ENCODE measurements around the gene SLC16A6. TPM values are rescaled to one million over a fixed set of nuclear protein-coding genes. Genes with fewer than 3 reads are reported as not detected.

The SLC16A6 gene
- total and polyA plus RNA-seq, 9 donors: 0.12 to 11.3 (median 1.1) TPM

DNA sequence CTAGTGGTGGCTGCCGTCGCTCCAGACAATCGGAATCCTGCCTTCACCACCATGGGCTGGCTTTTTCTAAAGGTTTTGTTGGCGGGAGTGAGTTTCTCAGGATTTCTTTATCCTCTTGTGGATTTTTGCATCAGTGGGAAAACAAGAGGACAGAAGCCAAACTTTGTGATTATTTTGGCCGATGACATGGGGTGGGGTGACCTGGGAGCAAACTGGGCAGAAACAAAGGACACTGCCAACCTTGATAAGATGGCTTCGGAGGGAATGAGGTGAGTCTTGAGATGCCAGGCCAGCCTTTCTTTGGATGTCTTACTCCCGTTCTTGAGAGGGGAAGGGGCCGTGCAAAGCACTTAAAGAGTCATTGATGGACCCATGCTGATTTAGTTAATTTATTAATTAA lies 16.5 kb upstream of the SLC16A6 start:
- no peak overlapping the region for H3K27ac ChIP-seq
- no peak overlapping the region for H3K4me3 ChIP-seq
- intact Hi-C loops (cut with DNase I): no loop called here
- H3K27me3 ChIP-seq: no peaks in the 10 kb centered on the region
- H3K4me1 ChIP-seq (ENCODE audit: insufficient read depth): peaks cover 5% of the 10 kb centered on the region
- WGBS, 3 donors: 95 to 97% (median 96%) methylated on average over 8 of the region's 8 CpGs
- H3K36me3 ChIP-seq: no peaks in the 10 kb centered on the region
- TF ChIP-seq EP300 (IDR thresholded peaks at IDR 0.05): no peak
- TF ChIP-seq, protein P1, sequence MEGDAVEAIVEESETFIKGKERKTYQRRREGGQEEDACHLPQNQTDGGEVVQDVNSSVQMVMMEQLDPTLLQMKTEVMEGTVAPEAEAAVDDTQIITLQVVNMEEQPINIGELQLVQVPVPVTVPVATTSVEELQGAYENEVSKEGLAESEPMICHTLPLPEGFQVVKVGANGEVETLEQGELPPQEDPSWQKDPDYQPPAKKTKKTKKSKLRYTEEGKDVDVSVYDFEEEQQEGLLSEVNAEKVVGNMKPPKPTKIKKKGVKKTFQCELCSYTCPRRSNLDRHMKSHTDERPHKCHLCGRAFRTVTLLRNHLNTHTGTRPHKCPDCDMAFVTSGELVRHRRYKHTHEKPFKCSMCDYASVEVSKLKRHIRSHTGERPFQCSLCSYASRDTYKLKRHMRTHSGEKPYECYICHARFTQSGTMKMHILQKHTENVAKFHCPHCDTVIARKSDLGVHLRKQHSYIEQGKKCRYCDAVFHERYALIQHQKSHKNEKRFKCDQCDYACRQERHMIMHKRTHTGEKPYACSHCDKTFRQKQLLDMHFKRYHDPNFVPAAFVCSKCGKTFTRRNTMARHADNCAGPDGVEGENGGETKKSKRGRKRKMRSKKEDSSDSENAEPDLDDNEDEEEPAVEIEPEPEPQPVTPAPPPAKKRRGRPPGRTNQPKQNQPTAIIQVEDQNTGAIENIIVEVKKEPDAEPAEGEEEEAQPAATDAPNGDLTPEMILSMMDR (IDR thresholded peaks at IDR 0.05): no peak
- no peak for TF ChIP-seq POLR2A (IDR thresholded peaks at IDR 0.05)
- H3K9me3 ChIP-seq: no peaks in the 10 kb centered on the region
- no peak for DNase-seq

DNA sequence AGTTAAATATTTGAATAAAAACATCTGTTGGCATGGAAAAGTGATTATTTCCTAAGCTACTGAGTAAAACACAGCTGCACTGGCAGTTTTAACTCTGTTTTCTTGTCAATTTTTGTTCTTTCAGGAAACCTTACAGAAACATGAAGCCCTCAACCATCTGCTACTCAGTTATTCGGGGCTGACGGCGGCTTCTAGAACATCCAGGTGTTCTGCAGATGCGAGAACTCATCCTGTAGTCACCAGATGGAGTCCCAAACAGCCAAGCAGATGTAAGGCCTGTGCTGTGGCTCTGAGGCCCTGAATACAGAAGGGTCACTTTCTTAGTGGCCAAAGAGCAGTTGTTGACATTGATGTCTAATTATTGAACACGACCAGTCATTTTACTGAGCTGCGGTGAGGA lies 15.9 kb upstream of the SLC16A6 start:
- intact Hi-C loops (cut with DNase I): no loop called here
- TF ChIP-seq POLR2A (IDR thresholded peaks at IDR 0.05): no peak
- TF ChIP-seq, protein P1 (IDR thresholded peaks at IDR 0.05): no peak
- TF ChIP-seq EP300 (IDR thresholded peaks at IDR 0.05): no peak
- Histone ChIP-seq H3K4me3 (no peak overlapping the region), H3K27ac (no peak overlapping the region), H3K9me3 (no peaks in the 10 kb centered on the region), H3K4me1 (ENCODE audit: insufficient read depth) (peaks cover 11% of the 10 kb centered on the region), H3K27me3 (no peaks in the 10 kb centered on the region), H3K36me3 (no peaks in the 10 kb centered on the region)
- no peak for DNase-seq
- 61 to 68% (median 66%) methylated on average over 6 of the region's 6 CpGs for WGBS, 3 donors

DNA sequence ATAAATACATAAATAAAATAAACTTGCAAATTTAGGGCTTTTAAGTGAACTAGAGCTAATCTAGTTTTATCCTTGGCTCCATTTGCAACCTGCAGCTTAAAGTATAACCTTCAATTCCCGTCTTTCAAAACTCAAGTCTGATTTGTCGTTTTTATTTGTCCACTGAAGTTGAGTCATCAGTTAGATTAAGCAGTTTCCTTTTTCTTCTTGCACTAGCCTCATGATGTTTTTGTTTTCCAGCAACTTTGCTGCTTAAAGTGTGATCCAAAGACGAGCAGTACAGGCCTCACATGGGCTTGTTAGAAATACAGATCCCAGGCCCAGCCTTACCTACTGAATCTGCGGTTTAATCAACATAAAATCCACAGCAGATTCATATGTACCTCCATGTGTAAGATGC lies 14.2 kb upstream of the SLC16A6 start:
- TF ChIP-seq EP300 (IDR thresholded peaks at IDR 0.05): no peak
- TF ChIP-seq POLR2A (IDR thresholded peaks at IDR 0.05): no peak
- TF ChIP-seq, protein P1 (IDR thresholded peaks at IDR 0.05): no peak
- DNase-seq: no peak
- WGBS, 3 donors: 44 to 66% (median 45%) methylated on average over 4 of the region's 4 CpGs
- Histone ChIP-seq H3K9me3 (no peaks in the 10 kb centered on the region), H3K4me3 (no peak overlapping the region), H3K36me3 (no peaks in the 10 kb centered on the region), H3K27ac (no peak overlapping the region), H3K4me1 (ENCODE audit: insufficient read depth) (peaks cover 11% of the 10 kb centered on the region), H3K27me3 (no peaks in the 10 kb centered on the region)
- intact Hi-C loops (cut with DNase I): no loop called here

DNA sequence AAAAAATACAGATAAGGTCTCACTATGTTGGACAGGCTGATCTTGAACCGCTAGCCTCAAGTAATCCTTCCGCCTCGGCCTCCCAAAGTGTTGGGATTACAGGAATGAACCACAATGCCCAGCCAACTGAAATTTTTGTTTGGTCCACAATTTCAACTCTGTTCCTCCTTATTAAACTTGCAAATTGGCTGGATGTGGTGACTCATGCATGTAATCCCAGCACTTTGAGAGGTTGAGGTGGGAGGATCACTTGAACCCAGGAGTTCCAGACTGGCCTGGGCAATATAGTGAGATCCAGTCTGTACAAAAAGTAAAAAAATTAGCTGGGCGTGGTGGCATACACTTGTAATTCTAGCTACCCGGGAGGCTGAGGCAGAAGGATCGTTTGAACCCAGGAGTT lies 13.8 kb upstream of the SLC16A6 start:
- no peak overlapping the region for H3K27ac ChIP-seq
- peaks cover 11% of the 10 kb centered on the region for H3K4me1 ChIP-seq (ENCODE audit: insufficient read depth)
- WGBS, 3 donors: 92 to 95% (median 94%) methylated on average over 6 of the region's 6 CpGs
- intact Hi-C loops (cut with DNase I): no loop called here
- TF ChIP-seq POLR2A (IDR thresholded peaks at IDR 0.05) (no peak), EP300 (IDR thresholded peaks at IDR 0.05) (no peak)
- TF ChIP-seq, protein P1 (IDR thresholded peaks at IDR 0.05): no peak
- no peaks in the 10 kb centered on the region for H3K27me3 ChIP-seq
- no peak overlapping the region for H3K4me3 ChIP-seq
- H3K9me3 ChIP-seq: no peaks in the 10 kb centered on the region
- no peak for DNase-seq
- no peaks in the 10 kb centered on the region for H3K36me3 ChIP-seq
